Inflammatory macrophage treated with lipopolysaccharide for 4 hours (primary cell): ENCODE data around the gene NEK6.
A peak's percentile ranks its signal among the peaks of the same experiment; 100 is the strongest.

Experiments
- DNase-seq: peaks from one replicate; pipeline ENCODE4 v3.0.0-alpha.2; 2020

NEK6 gene

DNA sequence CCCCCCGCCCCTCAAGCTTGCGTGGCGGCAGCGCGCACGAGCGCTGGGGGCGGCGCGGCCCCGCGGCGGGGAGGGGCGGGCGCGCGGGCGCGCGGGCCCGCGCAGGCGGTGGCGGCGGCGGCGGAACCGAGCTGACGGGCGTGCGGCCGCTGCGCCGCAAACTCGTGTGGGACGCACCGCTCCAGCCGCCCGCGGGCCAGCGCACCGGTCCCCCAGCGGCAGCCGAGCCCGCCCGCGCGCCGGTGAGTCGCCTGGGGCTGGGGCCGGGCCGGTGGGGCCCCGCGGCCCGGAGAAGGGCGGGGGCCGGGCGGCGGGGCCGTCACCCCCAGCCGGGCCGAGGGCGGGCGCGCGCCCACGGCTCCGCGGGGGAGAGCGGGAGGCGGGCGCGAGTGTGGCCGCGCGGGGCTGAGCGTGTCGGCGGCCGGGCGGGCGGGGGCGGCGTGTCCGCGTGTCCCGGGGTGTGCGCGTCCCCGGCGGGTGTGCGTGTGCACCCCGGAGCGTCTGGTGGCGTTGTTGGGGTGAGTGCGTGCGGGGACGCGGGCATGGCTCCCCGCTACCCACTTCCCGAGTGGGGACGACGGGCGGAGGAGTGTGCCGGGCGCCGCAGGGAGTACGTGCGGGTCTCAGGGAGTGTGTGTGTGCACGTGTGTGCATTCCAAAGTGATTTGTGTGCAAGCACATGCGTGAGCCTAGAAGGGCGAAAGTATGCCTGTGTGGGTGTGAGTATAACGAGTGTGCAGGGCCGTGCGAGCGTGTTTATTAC lies at the start of gene NEK6:
NEK6 (plus strand) TSS at position 106 of the 763 bp plus-strand sequence. CDS start 44,016 bp downstream, outside the sequence.
- peak; percentile 49 for DNase-seq

- peak; percentile 39 for DNase-seq
Measured at GRCh38 chr9:124208571-124208970, 49.2 kb upstream of the NEK6 start.

- no peak for DNase-seq
Measured at GRCh38 chr9:124209279-124209678, 48.5 kb upstream of the NEK6 start.

DNA sequence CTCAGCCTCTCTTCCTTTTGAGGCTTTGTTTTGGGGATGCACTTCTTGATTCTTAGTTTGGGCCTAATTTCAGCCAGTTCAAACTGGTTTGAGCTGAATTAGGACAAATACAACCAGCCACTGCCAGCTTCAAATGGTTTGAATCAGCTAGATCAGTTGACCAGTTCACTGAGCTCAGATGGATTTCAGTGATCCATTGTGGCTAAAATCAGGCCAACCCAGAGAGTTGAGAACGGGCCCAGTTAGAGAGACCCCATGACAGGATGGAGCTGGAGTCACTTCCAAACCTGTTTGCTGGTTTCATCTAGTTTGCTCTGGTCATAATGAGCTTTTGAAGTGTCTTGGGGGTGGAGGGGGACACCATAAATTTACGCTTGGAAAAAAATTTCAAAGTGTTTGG lies 48.0 kb upstream of the NEK6 start:
- no peak for DNase-seq

DNA sequence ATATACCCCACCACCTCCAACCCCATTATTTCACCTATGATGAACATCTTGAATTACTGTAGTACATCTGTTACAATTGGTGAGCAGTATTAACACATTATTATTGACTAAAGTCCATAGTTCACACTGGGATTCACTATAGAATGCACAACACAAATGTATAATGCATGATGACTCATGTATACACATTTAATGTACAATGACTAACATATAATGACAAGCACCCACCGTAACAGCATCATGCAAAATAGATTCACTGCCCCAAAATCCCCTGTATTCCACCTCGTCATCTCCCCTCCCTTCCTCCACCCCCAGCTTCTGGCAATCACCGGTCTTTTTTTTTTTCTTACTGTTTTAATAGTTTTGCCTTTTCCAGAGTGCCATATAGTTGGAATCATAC lies 47.1 kb upstream of the NEK6 start:
- peak; percentile 96 for DNase-seq

DNA sequence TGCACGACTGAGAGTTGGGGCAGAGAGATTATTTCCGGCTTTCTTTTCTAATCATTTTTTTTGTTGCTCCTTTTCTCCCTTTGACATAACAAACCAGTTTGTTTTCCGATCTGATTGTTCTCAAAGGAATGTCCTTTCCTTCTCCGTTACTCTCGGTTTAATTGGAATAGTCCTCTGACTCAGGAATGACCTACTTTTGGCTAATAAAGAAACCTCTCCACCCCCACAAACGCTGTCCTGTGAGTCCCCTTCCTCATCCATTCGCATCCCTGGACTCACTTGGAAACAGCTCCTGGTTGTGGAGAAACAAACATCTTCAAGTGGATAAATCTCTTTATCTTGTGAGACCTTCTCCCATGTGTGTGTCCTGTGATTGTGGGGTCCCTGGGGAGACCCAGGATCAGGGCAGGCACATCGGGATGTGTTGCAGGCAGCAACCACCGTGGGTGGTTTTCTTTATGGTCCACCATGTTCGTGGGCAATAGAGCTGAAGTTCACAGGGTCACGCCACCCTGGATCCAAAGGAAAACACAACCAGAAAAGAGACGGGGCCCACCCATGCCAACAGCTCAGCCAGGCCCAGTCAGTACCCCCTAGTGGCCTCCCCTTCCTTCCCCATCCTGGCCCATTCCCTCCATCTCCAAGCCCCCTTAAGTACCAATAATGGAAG lies 45.2 kb upstream of the NEK6 start:
- no peak for DNase-seq

GRCh38 chr9:124213396-124213795 lies 44.4 kb upstream of the NEK6 start:
- DNase-seq = no peak

DNA sequence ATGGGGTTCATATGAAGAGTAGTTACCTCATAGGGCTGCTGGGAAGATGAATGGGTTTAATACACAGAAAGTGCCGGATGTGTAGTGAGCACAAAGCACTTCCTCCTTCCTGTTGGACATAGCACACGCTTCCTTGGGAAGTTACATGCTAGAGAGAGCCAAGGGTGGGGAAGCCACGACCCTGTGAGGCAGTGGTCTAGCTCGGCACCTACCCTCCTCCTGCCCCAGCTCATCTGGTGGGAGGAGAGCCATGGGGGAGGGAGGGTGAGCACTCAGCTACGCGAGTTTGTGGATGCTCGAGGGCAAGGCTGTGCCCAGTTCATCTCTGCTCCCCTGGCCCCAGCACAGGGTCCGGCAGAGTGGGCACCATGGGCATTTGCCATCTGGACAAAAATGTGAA lies 43.6 kb upstream of the NEK6 start:
- DNase-seq = peak; percentile 43

- no peak for DNase-seq
Measured at GRCh38 chr9:124214596-124215367, 43.0 kb upstream of the NEK6 start.

- DNase-seq = no peak
Measured at GRCh38 chr9:124215368-124215910, 42.3 kb upstream of the NEK6 start.

DNA sequence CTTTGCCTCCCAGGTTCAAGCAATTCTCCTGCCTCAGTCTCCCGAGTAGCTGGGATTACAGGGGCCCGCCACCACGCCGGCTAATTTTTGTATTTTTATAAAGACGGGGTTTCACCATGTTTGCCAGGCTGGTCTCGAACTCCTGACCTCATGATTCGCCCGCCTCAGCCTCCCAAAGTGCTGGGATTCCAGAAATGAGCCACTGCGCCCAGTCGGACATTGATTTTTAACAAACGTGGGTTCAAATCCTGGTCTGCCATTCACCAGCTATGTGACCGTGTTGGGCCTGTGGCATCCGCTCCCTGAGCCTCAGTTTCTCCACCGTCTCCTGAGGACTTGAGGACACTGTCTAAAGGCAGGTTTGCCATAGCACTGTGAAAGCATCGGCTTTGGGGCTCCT lies 41.8 kb upstream of the NEK6 start:
- DNase-seq = no peak

- peak; percentile 79 for DNase-seq
Measured at GRCh38 chr9:124216474-124217176, 41.1 kb upstream of the NEK6 start.

GRCh38 chr9:124217836-124218437 lies 39.8 kb upstream of the NEK6 start:
- DNase-seq = peak; percentile 76

DNA sequence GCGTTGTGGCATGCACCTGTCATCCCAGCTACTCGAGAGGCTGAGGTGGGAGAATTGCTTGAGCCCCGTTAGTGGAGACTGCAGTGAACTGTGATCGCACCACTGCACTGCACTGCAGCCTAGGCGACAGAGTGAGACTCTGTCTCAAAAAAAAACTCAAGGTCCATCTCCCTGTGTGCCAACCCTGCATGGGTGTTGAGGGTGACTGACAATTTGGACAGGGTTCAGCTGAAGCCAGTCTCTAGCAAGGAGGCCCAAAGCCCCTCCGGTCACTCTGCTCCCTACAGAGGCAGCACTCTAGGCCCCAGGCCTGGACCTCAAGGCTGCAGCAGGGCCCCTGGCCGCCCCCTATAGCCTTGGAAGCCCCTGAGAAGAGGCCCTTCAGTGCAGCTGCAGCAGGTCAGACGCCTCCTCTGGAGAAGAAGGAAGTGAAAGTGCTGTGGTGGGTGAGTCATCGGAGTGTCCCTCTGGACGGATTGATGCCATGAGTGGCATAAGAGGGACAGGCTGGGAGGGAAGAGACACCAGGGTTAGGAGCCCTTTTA lies 39.2 kb upstream of the NEK6 start:
- peak; percentile 98 for DNase-seq

GRCh38 chr9:124218987-124219461 lies 38.7 kb upstream of the NEK6 start:
- DNase-seq = peak; percentile 84

- DNase-seq = peak; percentile 40
Measured at GRCh38 chr9:124220946-124221451, 36.8 kb upstream of the NEK6 start.

DNA sequence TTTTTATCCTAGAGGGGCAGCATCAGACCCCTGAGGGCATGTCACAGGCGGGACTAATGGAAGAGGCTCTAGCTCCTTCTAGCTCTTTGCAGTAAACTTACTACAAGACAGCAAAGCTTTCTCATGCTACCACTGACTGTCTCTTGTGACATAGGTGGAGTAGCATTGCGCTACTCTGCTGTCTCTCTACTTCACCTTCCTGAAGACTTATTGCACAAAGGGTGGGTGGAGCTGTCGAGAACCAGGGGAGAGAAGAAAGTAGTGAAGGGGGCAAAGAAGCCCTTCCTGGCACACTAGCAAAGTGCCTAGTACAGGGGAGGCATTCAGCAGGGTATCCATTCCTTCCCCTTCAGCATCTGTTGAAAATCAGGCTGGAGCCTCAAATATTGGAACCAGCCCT lies 36.1 kb upstream of the NEK6 start:
- peak; percentile 58 for DNase-seq

DNA sequence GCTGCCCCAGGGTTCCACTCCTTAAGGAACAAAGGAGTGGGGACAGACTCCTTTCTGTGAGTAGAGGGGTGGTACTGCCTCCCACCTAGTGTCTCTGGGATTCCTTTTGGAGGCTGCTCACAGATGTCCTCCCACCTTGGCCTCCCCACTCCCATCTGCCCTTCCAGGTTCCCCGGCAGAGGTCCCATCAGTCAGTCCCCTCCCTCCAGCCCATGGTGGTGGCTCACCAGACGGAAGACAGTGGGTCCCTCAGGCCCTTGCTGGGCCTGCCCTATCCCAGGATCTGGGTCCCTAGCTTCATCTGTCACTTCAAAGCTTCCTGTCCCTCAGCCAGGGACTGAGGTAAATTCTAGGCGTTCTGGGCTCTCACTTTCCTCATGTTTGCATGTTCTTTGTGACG lies 35.6 kb upstream of the NEK6 start:
- no peak for DNase-seq

GRCh38 chr9:124222918-124223720 lies 34.6 kb upstream of the NEK6 start:
- DNase-seq = peak; percentile 90

DNA sequence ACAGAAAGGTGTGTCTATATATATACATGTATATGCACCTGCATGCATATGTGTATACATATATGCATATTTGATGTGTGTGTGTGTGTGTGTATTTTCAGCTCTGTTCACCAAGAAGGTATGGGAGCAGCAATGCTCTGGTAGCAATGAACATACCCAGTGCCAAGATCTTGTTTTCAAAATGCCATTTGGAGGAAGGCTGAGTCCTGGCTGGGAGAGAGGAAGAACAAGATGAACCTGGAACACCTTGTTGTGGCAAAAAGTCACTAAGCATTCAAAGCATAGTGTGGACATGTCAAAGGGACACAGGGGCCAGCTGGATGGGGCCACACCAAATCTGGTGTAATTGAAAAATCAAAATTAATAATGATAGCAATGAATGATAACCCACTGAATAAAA lies 31.8 kb upstream of the NEK6 start:
- DNase-seq = no peak

- DNase-seq = no peak
Measured at GRCh38 chr9:124228516-124228915, 29.2 kb upstream of the NEK6 start.
